HG02870 (cell line): ENCODE data around the gene CDC42BPA.
"Not testable (repeated sequence)": the region's sequence is repeated elsewhere in the genome, so short reads cannot be mapped to it uniquely, and the experiment has no call there.

ENCODE experiments used
- ATAC-seq: cut with Tn5 transposase; IDR thresholded peaks from one replicate; pipeline ENCODE4 v1.9.1; 2021; ENCODE audit warnings: mild to moderate bottlenecking, moderate library complexity; ENCODE audit not compliant: unreplicated experiment

The CDC42BPA gene

DNA sequence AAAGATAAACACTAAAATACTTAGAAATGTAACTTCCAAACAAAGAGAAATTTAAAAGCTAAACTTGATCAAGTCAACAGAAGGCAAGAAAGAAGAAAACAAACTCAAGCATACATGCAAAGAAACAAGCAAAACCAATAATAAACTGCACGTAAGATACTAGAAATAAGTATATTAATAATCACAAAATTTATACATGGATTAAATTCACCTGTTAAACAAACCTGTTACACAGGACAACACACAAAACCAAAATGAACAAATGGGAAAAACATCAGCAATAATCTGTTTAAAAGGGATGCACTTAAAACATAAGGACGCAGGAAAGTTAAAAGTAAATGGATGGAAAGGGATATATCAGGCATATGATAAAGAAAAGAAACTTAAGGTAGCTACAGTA lies 165.8 kb downstream of the CDC42BPA start:
- no peak for ATAC-seq

DNA sequence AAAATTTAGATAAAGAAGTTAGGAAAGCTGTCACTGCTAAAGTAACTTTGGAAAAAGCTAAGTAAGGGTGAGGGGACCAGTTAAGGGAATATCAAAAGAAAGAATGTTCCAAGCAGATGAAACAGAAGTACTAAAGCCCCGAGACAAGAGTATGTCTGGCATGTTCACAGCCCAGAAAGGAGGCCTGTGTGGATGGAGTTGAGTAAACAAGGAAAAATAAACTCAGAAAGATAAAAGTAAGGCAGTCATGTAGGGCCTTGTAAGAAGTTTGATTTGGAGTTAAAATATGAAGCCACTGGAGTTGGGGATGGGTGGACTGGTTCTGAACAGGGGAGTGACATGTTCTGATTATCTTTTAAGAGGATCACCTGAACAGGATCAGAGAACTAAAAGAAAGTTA lies 177.9 kb downstream of the CDC42BPA start:
- no peak for ATAC-seq

DNA sequence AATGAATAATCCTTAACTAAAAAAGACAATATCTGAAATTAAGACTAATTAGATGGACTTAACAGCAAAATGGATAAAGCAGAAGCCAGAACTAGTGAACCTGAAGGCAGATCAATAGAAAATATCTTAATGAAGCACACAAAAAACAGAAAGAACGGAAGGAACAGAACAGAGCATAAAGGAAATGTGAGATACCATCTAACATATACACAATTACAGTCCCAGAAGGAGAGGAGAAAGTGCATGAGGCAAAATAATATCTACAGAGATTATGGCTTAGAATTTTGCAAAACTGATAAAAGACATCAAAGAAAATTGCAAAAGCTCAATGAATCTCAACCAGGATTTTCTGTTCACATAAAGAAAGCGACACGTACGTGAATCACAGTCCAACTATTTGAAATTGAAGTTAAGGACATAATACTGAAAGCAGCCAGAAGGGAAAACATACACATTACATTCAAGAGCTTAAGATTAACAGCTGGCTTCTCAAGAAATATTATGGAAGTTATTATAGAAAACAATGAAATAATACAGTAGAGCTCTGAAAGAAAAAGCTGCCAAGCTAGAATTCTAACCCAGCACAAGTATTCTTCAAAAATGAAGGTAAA lies 182.0 kb downstream of the CDC42BPA start:
- ATAC-seq, result no peak

DNA sequence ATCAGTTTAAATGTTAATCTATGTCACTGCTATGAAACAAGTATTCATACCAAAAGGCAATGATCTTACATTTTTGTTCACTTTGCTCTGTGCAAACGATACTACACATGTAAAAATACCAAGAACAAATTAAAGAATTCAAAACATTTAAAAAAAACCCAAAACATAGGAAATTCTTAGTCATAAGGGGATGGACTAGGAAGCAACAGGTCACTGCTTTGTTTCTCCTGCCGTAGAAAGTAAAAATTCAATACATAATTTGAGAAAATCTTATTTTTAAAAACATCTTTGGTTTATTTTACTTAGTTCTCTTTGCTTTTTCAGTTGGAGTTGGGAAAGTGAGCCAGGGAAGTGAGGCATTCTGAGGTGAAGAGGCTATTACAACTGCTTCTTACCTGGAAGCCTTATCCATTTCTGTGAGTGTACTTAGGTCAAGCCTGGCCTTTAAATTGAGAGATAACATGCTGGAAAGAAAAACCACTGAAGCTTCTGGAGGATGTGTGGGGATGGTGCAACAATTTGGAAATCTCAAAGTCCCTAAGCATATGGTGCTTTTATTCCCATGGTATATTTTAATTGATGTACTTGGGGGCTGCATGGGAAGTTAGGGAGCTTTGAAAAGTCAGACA lies 183.5 kb downstream of the CDC42BPA start:
- ATAC-seq, result no peak

DNA sequence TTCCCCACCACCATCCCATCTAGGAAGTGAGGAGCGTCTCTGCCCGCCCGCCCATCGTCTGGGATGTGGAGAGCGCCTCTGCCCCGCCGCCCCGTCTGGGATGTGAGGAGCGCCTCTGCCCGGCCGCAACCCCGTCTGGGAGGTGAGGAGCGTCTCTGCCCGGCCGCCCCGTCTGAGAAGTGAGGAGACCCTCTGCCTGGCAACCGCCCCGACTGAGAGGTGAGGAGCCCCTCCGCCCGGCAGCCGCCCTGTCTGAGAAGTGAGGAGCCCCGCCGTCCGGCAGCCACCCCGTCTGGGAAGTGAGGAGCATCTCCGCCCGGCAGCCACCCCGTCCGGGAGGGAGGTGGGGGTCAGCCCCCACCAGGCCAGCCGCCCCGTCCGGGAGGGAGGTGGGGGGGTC lies 185.6 kb downstream of the CDC42BPA start:
- not testable (repeated sequence) for ATAC-seq

DNA sequence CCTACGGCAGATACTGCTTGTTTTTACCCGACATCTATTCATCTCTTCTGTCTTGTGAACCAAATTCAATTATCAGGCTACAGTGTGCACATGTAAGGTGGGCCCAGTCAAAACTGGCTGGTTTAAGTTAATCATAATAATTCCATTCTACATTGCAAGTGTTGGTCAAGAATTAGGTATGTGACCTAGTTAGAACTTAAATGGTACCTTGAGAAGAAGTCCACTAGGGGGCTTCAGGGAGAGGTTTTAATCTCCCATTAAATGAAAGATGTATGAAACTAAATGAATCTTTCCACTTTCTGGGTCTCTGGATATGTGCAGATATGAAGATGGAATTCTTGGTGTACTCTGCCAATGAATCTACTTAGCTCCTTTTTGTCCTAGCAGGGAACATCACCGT lies 187.1 kb downstream of the CDC42BPA start:
- ATAC-seq, result no peak

DNA sequence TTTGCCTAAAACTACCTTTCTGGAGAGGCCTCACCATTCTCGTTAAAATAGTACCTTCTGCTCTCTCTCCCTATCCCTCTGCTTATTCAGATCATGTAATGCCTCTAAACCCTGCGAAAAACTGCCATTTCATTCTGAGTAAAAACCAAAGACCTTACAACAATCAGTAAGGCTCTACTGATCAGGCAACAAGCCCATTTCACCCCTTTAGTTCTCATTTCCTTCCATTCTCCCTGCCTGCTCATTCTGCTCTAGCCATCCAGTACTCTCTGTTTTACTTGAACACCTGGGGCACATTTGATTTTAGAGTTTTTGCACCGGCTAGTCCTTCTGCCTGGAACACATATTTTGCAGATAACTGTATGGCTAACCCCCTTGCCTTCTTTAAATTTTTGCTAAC lies 190.4 kb downstream of the CDC42BPA start:
- ATAC-seq, result peak; percentile 84

DNA sequence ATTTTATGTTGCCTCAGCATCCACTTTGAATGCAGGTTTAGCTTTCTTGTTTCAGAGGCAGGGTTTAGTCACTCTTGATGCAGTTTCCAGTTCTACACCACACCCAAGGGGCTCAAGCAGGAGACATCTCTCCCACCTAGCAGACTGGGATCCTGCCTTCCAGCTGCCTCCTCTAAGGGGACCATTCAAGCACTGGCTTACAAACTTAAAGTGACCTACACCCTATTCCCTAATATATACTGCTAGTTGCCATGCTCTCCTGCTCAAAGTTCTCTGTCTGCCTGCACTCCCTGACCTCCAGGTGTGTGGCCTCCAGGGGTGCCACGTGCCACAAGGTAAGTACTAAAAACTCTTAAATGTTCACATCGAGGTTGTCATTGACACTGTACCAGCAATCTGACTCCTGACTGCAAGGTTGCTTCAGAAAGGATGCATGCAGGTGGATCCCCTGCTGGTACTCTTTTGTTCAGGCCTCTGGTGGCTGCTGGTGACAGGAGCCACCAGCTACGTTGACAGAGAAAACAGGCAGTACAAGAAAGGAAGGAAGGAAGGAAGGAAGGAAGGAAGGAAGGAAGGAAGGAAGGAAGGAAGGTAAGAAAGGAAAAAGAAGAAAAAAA lies 192.3 kb downstream of the CDC42BPA start:
- no peak for ATAC-seq

DNA sequence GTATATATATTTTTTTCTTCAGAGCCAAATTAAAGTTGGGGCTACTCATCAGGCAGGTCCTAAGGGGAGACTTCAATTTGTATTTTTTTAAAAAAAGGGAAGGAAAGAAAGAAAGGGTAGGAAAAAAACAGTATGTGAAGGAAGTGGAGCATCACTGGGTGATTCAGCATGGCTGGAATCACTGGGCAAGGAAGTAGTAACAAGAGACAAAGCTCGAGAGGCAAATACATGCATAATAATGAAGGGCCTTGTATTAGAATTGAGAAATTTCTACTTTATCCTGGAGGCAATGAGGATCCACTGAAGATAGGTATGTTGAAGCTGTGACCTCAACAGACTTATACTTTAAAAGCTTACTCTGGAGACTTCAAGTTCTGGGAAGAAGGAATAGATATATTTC lies 193.8 kb downstream of the CDC42BPA start:
- no peak for ATAC-seq

DNA sequence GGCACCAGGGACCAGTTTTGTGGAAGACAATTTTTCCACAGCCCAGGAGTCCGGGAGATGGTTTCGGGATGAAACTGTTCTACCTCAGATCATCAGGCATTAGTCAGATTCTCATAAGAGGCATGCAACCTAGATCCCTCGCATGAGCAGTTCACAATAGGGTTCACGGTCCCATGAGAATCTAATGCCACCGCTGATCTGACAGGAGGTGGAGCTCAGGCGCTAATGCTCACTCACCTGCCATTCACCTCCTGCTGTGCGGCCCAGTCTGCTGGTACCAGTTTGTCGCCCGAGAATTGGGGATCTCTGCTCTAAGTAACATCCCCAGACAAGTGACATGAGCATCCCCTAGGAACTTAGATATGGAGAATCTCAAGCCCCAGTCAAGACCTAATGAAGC lies 197.5 kb downstream of the CDC42BPA start:
- ATAC-seq, result no peak

DNA sequence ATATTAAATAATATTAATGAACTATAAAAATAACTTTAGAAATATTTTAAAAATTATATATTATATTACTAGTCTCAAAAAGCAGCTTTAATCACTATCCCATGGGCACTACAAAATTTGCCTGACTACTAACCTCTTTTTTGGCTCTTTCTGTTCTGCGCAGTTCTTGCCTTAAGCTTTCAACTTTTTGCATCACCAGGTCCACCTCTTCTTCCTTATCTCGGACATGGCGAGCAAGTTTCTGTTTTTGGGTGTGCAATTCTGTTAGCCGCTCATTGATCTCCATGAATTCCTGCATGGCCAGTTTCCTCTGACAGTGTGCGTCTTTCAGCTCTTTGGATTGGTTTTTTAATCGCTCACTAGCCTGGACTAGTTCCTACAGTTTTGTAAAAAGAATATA lies 205.8 kb downstream of the CDC42BPA start:
- no peak for ATAC-seq

DNA sequence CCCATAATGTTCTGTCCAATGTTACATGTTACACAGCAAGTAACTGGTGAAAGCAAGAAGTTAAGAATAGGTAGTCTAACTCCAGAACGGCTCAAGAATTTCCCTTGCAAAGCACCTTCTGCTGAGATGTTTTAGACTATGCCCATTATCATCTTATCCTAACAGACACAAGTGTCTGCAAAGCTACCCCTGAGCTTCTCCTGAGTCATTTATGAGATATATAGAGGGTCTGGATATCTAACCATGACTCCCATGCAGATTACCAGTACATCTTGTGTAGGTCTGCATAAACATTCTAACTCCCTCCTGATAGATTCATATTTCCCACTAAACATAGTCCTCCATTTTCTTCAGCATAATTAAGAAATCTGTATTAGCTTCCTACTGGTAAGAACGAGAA lies 206.5 kb downstream of the CDC42BPA start:
- ATAC-seq, result no peak

DNA sequence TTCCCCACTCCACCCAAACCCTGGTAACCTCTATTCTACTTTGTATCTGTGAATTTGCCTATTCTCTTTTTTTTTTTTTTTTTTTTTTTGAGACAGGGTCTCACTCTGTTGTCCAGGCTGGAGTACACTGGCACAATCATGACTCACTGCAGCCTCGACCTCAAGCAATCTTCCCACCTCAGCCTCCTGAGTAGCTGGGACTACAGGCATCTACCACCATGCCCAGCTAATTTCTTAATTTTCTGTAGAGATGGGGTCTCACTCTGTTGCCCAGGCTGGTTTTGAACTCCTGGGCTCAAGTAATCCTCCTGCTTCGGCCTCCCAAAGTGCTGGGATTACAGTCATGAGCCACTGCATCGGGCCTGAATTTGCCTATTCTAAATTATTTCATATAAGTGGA lies 213.0 kb downstream of the CDC42BPA start:
- not testable (repeated sequence) for ATAC-seq

DNA sequence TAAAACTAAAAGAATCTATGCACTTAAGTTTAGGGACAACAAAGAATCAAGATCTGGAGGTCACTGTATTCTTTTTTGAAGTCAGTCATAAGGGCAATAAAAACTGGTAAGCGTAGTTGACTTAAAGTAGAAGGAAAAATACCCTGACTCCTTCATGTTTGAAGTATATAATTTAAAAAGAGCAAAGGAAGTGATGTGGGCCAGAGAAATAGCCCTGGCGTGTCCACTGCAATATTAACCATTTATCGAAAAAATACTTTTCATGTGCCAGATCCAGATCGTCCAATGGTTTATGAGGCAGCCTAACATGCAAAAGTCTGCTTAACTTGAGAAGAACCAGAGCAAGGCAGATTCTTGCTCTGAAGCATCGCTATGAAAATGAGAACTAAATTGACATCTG lies 216.2 kb downstream of the CDC42BPA start:
- no peak for ATAC-seq

DNA sequence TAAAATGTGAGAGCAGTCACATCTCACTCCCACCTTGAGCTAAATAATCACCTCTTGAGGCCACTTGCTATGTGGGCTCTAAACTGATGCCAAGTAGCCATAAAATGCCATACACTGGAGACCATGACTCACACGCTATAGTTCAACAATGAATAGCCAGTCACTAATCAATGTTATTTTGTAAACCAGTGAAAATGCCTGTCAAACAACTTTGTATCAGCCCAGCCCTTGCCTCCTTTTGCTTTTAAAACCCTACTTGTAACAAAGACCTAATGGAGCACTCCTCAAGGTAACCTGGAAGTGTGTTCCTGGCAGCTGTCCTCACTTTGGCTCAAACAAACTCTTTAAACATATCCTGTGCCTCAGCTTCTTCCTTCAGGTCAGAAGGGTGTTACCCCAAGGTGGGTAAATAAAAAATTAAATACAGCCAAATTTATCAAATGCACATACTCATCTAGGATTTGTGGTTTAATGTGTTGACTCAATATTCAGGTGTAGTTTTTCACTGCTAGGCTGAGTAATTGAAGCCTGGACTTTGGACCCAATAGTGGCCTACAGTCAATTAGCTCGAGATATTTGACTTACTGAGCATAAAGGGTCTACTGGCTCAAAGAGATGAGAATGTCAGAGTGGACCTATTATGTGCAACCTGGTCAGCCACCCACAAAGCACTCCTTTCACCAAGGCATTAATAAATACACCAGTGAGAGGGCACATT lies 223.9 kb downstream of the CDC42BPA start:
- no peak for ATAC-seq

DNA sequence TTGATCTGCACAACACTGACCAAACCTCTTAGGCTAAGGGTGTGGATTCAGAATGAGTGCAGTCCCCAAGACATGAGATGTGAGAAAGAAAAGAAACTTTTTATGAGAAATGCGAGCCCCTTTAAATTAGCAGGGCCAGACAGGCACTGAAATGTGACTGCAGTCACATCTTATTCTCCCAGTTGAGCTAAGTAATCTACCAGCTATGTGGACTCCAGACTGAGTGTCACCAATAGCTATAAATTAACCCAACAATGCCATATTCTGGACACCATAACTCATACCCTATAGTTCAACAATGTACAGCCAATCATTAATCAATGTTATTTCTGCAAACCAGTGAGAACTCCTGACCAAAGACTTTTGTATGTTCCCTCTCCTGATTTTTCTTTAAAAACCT lies 225.0 kb downstream of the CDC42BPA start:
- ATAC-seq, result no peak

DNA sequence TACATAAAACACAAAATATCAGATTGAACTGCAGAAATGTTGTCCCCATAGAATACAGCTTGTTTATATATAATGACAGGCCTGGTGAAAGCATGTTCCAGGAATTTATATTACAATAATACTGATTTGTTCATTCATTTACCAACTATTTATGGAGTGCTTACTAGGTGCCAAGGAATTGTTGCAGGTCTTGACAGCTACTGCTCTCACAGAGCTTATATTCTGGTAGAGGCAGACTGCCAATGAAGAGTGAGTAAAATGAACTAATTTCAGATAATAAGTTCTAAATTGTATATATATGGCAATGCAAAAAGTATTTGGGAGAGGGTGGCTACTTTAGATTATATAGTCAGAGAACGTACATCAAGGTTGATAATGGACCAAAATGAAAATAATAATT lies 226.2 kb downstream of the CDC42BPA start:
- no peak for ATAC-seq

DNA sequence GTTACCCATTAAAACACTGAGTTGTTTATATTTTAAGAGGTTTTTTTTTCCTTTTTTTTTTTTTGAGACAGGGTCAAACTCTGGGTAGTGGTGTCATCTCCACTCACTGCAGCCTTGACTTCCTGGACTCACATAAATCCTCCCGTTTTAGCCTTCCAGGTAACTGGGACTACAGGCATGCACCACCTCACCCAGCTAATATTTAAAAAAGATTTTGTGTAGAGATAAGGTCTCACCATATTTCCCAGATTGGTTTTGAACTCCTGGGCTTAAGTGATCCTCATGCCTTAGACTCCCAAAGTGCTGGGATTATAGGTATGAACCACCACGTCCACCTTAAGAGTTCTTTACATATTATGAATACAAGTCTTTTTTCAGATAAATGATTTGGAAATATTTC lies 231.7 kb downstream of the CDC42BPA start:
- ATAC-seq, result no peak

DNA sequence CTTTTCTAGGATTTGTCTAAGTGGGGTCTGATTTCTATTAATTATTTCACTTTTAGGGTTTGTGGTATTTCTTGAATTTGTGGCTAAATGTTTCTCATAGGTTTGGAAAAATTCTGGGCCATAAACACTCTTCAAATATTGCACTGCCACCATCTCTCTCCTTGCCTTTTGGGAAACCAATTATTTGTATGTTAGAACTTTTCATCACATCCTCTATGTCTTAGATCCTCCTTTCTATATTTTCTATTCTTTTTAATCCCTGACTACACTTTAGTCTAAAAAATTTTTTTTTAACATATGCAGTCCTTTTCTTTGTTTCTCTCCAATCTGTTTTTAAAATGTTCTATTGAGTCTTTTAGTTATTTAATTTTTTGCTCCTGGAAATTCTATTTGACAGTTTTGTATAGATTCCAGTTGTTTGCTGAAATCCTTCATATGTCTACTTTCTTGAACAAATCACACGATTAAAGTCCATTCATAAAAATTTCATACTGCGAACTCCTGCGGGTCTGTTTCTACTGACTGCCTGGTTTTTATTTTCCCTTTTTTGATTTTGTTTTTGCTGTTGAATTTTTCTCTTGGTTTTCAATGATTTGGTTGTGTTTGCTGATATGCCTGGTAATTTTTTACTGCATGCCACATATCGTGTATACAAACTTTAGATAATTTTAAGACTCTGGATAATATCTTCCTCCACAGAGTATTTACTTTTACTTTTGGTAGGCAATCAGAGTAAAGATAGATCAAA lies 235.1 kb downstream of the CDC42BPA start:
- ATAC-seq, result no peak

DNA sequence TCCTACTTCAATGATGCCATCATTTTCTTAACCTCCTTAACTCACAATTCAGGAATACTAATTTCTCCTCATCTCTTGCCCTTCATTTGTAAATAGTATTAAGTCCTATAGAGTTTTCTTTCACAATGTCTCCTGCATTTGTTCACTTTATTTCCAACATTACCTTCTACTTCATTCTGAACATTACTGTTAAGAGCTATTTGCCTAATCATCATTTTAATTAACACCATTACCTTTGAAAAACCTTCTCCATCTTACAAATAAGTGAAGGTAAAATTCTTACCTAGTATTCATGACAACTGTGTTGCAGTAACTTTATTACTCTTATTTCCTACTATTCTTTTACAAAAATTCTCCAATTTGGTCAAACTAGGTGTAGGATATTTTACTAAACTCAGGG lies 240.5 kb downstream of the CDC42BPA start:
- ATAC-seq, result no peak

DNA sequence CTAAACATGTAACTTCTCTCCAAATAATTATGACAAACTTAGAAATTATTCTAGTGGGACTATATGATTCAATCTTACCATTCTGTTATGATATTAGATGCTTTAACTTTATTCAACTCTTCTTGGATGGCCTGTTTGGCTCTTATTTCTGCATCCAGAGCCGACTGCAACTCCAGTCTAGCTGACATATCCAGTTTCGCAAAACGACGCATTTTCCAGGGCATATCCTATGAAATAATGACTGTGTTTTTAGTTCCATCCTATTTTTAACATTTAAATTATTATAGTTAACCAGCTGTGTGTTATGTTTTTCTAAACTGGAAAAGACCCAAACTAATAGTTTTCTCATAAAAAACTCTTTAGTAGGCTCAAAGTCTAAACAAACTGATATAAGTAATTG lies 244.5 kb downstream of the CDC42BPA start:
- ATAC-seq, result no peak
